Activated naive CD4-positive, alpha-beta T cell treated with anti-CD3 and anti-CD28 coated beads for 36 hours (primary cell): ENCODE results near the gene MACROD2. TPM values are rescaled to one million over a fixed set of nuclear protein-coding genes. Genes with fewer than 3 reads are reported as not detected.
"Not testable (repeated sequence)": the region's sequence is repeated elsewhere in the genome, so short reads cannot be mapped to it uniquely, and the experiment has no call there.

Experiments used
- CTCF ChIA-PET: fragments of 350-600 bp; sonication (Branson Sonifier 250); formaldehyde crosslinking; loops from one replicate; lab custom pipeline; 2021; ENCODE audit warnings: antibody characterized with exemption; lab: Charles Lee
- DNase-seq: peaks from one replicate; pipeline ENCODE4 v3.0.0-alpha.2; 2020
- H3K27ac Mint-ChIP-seq: one replicate; pipeline ENCODE4 v1.8.0; 2021; ENCODE audit warnings: mild to moderate bottlenecking, mixed read lengths
- H3K27me3 Mint-ChIP-seq: one replicate; pipeline ENCODE4 v1.8.0; 2021; ENCODE audit warnings: low read depth, mixed read lengths
- H3K36me3 Mint-ChIP-seq: one replicate; pipeline ENCODE4 v1.8.0; 2021; ENCODE audit warnings: low read depth, mixed read lengths
- H3K4me1 Mint-ChIP-seq: one replicate; pipeline ENCODE4 v1.8.0; 2021; ENCODE audit warnings: low read depth, mixed read lengths
- H3K4me3 Mint-ChIP-seq: one replicate; pipeline ENCODE4 v1.8.0; 2021; ENCODE audit warnings: mild to moderate bottlenecking, moderate library complexity, mixed read lengths
- H3K9me3 Mint-ChIP-seq: one replicate; pipeline ENCODE4 v1.8.0; 2021; ENCODE audit warnings: mixed read lengths
- intact Hi-C: fragments of 100-400 bp; cut with micrococcal nuclease; formaldehyde crosslinking; loops from one replicate; pipeline ENCODE4 v1.15.1; 2023
- total RNA-seq, 2 experiments: library from RNA; stranded (reverse); gene quantifications; one replicate each; pipeline ENCODE4 v1.2.3, GENCODE V29; 2021

Gene MACROD2
- total RNA-seq, 2 experiments from 2014 or later: not detected

GRCh38 chr20:15109494-15109893 lies 1114.2 kb downstream of the MACROD2 start:
- no peak overlapping the region for H3K4me3 Mint-ChIP-seq
- no peaks in the 10 kb centered on the region for H3K36me3 Mint-ChIP-seq
- no peak for DNase-seq
- CTCF ChIA-PET: no interaction called here
- H3K9me3 Mint-ChIP-seq: no peaks in the 10 kb centered on the region
- intact Hi-C loops: no loop called here
- H3K27ac Mint-ChIP-seq: no peak overlapping the region
- H3K27me3 Mint-ChIP-seq: no peaks in the 10 kb centered on the region
- H3K4me1 Mint-ChIP-seq: no peaks in the 10 kb centered on the region

- H3K4me1 Mint-ChIP-seq: no peaks in the 10 kb centered on the region
- intact Hi-C loops: no loop called here
- no peaks in the 10 kb centered on the region for H3K9me3 Mint-ChIP-seq
- H3K27me3 Mint-ChIP-seq: no peaks in the 10 kb centered on the region
- CTCF ChIA-PET: no interaction called here
- no peak overlapping the region for H3K27ac Mint-ChIP-seq
- DNase-seq: no peak
- no peaks in the 10 kb centered on the region for H3K36me3 Mint-ChIP-seq
- no peak overlapping the region for H3K4me3 Mint-ChIP-seq
These were observed 1116.3 kb downstream of the MACROD2 start for GRCh38 chr20:15111654-15112053.

GRCh38 chr20:15113144-15113773 lies 1117.9 kb downstream of the MACROD2 start:
- Mint-ChIP-seq H3K4me1 (no peaks in the 10 kb centered on the region), H3K27me3 (no peaks in the 10 kb centered on the region), H3K9me3 (no peaks in the 10 kb centered on the region), H3K4me3 (no peak overlapping the region), H3K27ac (no peak overlapping the region), H3K36me3 (no peaks in the 10 kb centered on the region)
- CTCF ChIA-PET: no interaction called here
- no peak for DNase-seq
- intact Hi-C loops: no loop called here

GRCh38 chr20:15119852-15120487 lies 1124.7 kb downstream of the MACROD2 start:
- Mint-ChIP-seq H3K4me3 (no peak overlapping the region), H3K4me1 (no peaks in the 10 kb centered on the region), H3K9me3 (peaks cover 4% of the 10 kb centered on the region), H3K27ac (no peak overlapping the region), H3K36me3 (no peaks in the 10 kb centered on the region), H3K27me3 (no peaks in the 10 kb centered on the region)
- CTCF ChIA-PET: no interaction called here
- no peak for DNase-seq
- intact Hi-C loops: no loop called here

- no peak overlapping the region for H3K27ac Mint-ChIP-seq
- H3K4me1 Mint-ChIP-seq: no peaks in the 10 kb centered on the region
- intact Hi-C loops: no loop called here
- H3K27me3 Mint-ChIP-seq: no peaks in the 10 kb centered on the region
- DNase-seq: no peak
- peaks cover 5% of the 10 kb centered on the region for H3K9me3 Mint-ChIP-seq
- H3K36me3 Mint-ChIP-seq: no peaks in the 10 kb centered on the region
- CTCF ChIA-PET: no interaction called here
- no peak overlapping the region for H3K4me3 Mint-ChIP-seq
These were observed 1127.3 kb downstream of the MACROD2 start for GRCh38 chr20:15122613-15123012.

GRCh38 chr20:15131176-15131575 lies 1135.9 kb downstream of the MACROD2 start:
- Mint-ChIP-seq H3K4me3 (no peak overlapping the region), H3K9me3 (no peaks in the 10 kb centered on the region), H3K27me3 (no peaks in the 10 kb centered on the region), H3K4me1 (no peaks in the 10 kb centered on the region), H3K27ac (no peak overlapping the region), H3K36me3 (no peaks in the 10 kb centered on the region)
- DNase-seq: no peak
- intact Hi-C loops: no loop called here
- CTCF ChIA-PET: no interaction called here

- H3K4me1 Mint-ChIP-seq: no peaks in the 10 kb centered on the region
These were observed 1143.3 kb downstream of the MACROD2 start for GRCh38 chr20:15138548-15139126.

GRCh38 chr20:15139522-15139921 lies 1144.2 kb downstream of the MACROD2 start:
- H3K27me3 Mint-ChIP-seq: no peaks in the 10 kb centered on the region
- no peak overlapping the region for H3K27ac Mint-ChIP-seq
- H3K4me3 Mint-ChIP-seq: no peak overlapping the region
- H3K36me3 Mint-ChIP-seq: no peaks in the 10 kb centered on the region
- intact Hi-C loops: no loop called here
- no peaks in the 10 kb centered on the region for H3K4me1 Mint-ChIP-seq
- CTCF ChIA-PET: no interaction called here
- H3K9me3 Mint-ChIP-seq: peaks cover 1% of the 10 kb centered on the region
- DNase-seq: no peak

More at GRCh38 chr20:15138548-15139126, 1143.3 kb downstream of the MACROD2 start:
- intact Hi-C loops: no loop called here
- H3K36me3 Mint-ChIP-seq: no peaks in the 10 kb centered on the region
- no peaks in the 10 kb centered on the region for H3K27me3 Mint-ChIP-seq
- no peak overlapping the region for H3K4me3 Mint-ChIP-seq
- no peak for DNase-seq
- CTCF ChIA-PET: no interaction called here
- H3K27ac Mint-ChIP-seq: no peak overlapping the region
- H3K9me3 Mint-ChIP-seq: peaks cover 1% of the 10 kb centered on the region

- Mint-ChIP-seq H3K27me3 (no peaks in the 10 kb centered on the region), H3K36me3 (no peaks in the 10 kb centered on the region), H3K27ac (no peak overlapping the region), H3K4me1 (no peaks in the 10 kb centered on the region), H3K4me3 (no peak overlapping the region), H3K9me3 (peaks cover 1% of the 10 kb centered on the region)
- intact Hi-C loops: no loop called here
- CTCF ChIA-PET: no interaction called here
- DNase-seq: no peak
These were observed 1145.0 kb downstream of the MACROD2 start for GRCh38 chr20:15140286-15140685.

- H3K27ac Mint-ChIP-seq, CTCF ChIA-PET, H3K36me3 Mint-ChIP-seq, H3K4me3 Mint-ChIP-seq, DNase-seq, H3K4me1 Mint-ChIP-seq, H3K9me3 Mint-ChIP-seq, intact Hi-C loops, H3K27me3 Mint-ChIP-seq: not testable (repeated sequence)
These were observed 1145.6 kb downstream of the MACROD2 start for GRCh38 chr20:15140940-15141339.

GRCh38 chr20:15141861-15142260 lies 1146.5 kb downstream of the MACROD2 start:
- Mint-ChIP-seq H3K27me3 (no peaks in the 10 kb centered on the region), H3K27ac (no peak overlapping the region), H3K9me3 (peaks cover 1% of the 10 kb centered on the region), H3K4me1 (no peaks in the 10 kb centered on the region), H3K4me3 (no peak overlapping the region), H3K36me3 (no peaks in the 10 kb centered on the region)
- intact Hi-C loops: no loop called here
- CTCF ChIA-PET: no interaction called here
- no peak for DNase-seq

- H3K27ac Mint-ChIP-seq: no peak overlapping the region
- intact Hi-C loops: no loop called here
- no peaks in the 10 kb centered on the region for H3K27me3 Mint-ChIP-seq
- CTCF ChIA-PET: no interaction called here
- H3K9me3 Mint-ChIP-seq: peaks cover 1% of the 10 kb centered on the region
- H3K4me1 Mint-ChIP-seq: no peaks in the 10 kb centered on the region
- DNase-seq: no peak
- no peaks in the 10 kb centered on the region for H3K36me3 Mint-ChIP-seq
- H3K4me3 Mint-ChIP-seq: no peak overlapping the region
These were observed 1148.2 kb downstream of the MACROD2 start for GRCh38 chr20:15143478-15143877.

GRCh38 chr20:15144916-15145315 lies 1149.6 kb downstream of the MACROD2 start:
- no peaks in the 10 kb centered on the region for H3K27me3 Mint-ChIP-seq
- no peaks in the 10 kb centered on the region for H3K4me1 Mint-ChIP-seq
- no peak overlapping the region for H3K4me3 Mint-ChIP-seq
- DNase-seq: no peak
- CTCF ChIA-PET: no interaction called here
- H3K27ac Mint-ChIP-seq: no peak overlapping the region
- intact Hi-C loops: no loop called here
- H3K9me3 Mint-ChIP-seq: peaks cover 1% of the 10 kb centered on the region
- no peaks in the 10 kb centered on the region for H3K36me3 Mint-ChIP-seq
